HG03159 (cell line): ENCODE data around the gene ACSS2.
"Not testable (repeated sequence)": the region's sequence is repeated elsewhere in the genome, so short reads cannot be mapped to it uniquely, and the experiment has no call there.

Experiments used
- ATAC-seq: cut with Tn5 transposase; IDR thresholded peaks from one replicate; pipeline ENCODE4 v1.9.1; 2021; ENCODE audit warnings: mild to moderate bottlenecking, moderate library complexity; ENCODE audit not compliant: unreplicated experiment

The ACSS2 gene

GRCh38 chr20:34873583-34874093 is 2.8 kb upstream of the ACSS2 start:
- ATAC-seq: no peak

GRCh38 chr20:34874094-34874654 is 2.2 kb upstream of the ACSS2 start:
- no peak for ATAC-seq

- no peak for ATAC-seq
These were observed 588 bp upstream of the ACSS2 start for GRCh38 chr20:34875642-34876405.

- no peak for ATAC-seq
These were observed 3.9 kb downstream of the ACSS2 start for GRCh38 chr20:34880215-34880850.

GRCh38 chr20:34880971-34881370 is 4.6 kb downstream of the ACSS2 start:
- not testable (repeated sequence) for ATAC-seq

- ATAC-seq: no peak
These were observed 5.3 kb downstream of the ACSS2 start for GRCh38 chr20:34881689-34882088.

GRCh38 chr20:34883087-34883688 is 6.8 kb downstream of the ACSS2 start:
- no peak for ATAC-seq

- no peak for ATAC-seq
These were observed 7.4 kb downstream of the ACSS2 start for GRCh38 chr20:34883809-34884208.

GRCh38 chr20:34884260-34884659 is 7.8 kb downstream of the ACSS2 start:
- no peak for ATAC-seq

- ATAC-seq: no peak
These were observed 9.7 kb downstream of the ACSS2 start for GRCh38 chr20:34886122-34886521.

GRCh38 chr20:34887023-34887422 is 10.6 kb downstream of the ACSS2 start:
- ATAC-seq: no peak

- ATAC-seq: no peak
These were observed 12.1 kb downstream of the ACSS2 start for GRCh38 chr20:34888468-34888867.

- ATAC-seq: no peak
These were observed 15.0 kb downstream of the ACSS2 start for GRCh38 chr20:34891166-34892062.

GRCh38 chr20:34892671-34893070 is 16.3 kb downstream of the ACSS2 start:
- no peak for ATAC-seq

- ATAC-seq: no peak
These were observed 18.3 kb downstream of the ACSS2 start for GRCh38 chr20:34894723-34895122.

GRCh38 chr20:34895465-34895864 is 19.1 kb downstream of the ACSS2 start:
- ATAC-seq: no peak

- no peak for ATAC-seq
These were observed 19.7 kb downstream of the ACSS2 start for GRCh38 chr20:34896086-34896621.

- ATAC-seq: not testable (repeated sequence)
These were observed 21.7 kb downstream of the ACSS2 start for GRCh38 chr20:34898129-34898528.

- ATAC-seq: not testable (repeated sequence)
These were observed 22.3 kb downstream of the ACSS2 start for GRCh38 chr20:34898731-34899130.

- ATAC-seq: no peak
These were observed 27.8 kb downstream of the ACSS2 start for GRCh38 chr20:34904202-34904621.
